GM10266 (cell line): ENCODE measurements around the gene CPSF4.

ENCODE experiments used
- DNase-seq: peaks from one replicate; pipeline ENCODE4 v3.0.0; 2012; ENCODE audit errors: extremely low spot score
- CTCF ChIP-seq: IDR thresholded peaks from 2 replicates; pipeline ENCODE4 v1.5.1; 2012; ENCODE audit warnings: mild to moderate bottlenecking, low read depth; ENCODE audit not compliant: control insufficient read depth, insufficient read depth; ENCODE audit errors: missing control alignments

CPSF4 gene

GRCh38 chr7:99451936-99452335, 13.2 kb downstream of the CPSF4 start:
- no peak for DNase-seq
- no peak for TF ChIP-seq CTCF

DNA sequence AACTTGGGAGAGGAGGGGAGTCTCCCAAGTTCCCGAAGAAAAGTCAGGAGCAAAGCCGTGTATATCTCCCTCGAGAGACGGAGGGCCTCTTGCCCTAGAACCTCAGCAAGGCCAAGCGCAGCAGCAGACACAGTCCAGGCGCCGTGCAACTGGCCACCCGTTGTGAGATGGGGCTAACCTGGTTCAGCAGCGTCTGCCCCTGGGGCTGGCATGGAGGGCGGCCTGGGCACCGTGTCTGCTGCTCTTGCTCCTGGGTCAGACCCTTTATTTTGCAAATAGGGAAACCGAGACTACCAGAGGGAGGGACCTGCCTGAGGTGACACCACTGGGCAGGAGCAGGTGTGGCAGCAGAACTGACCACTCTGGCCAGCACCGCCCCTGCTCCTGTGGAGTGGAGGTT, 13.8 kb downstream of the CPSF4 start:
- no peak for TF ChIP-seq CTCF

DNA sequence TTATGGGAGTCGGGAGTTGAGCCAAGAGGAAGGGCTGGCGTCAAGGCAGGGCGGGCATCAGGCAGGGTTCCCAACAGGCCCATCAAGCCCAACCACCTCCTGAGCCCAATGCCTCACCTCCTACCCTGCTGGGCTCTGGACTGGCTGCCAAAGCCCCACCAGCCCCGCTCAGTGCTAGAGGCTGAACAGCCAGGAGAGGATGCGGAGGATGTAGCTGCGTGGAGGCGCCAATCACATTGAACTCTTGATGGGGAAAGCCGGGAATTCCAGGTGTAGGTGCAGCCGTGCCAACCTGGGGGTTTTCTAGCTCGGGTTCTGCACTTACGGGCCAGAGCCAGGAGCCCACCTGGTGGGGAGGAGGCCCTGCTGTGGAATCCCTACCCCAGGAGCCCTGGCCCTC, 14.4 kb downstream of the CPSF4 start:
- DNase-seq: no peak
- no peak for TF ChIP-seq CTCF

More for the DNA sequence above, 13.8 kb downstream of the CPSF4 start:
- DNase-seq: no peak

- DNase-seq: no peak
- no peak for TF ChIP-seq CTCF
Measured at GRCh38 chr7:99455874-99456273, 17.1 kb downstream of the CPSF4 start.

DNA sequence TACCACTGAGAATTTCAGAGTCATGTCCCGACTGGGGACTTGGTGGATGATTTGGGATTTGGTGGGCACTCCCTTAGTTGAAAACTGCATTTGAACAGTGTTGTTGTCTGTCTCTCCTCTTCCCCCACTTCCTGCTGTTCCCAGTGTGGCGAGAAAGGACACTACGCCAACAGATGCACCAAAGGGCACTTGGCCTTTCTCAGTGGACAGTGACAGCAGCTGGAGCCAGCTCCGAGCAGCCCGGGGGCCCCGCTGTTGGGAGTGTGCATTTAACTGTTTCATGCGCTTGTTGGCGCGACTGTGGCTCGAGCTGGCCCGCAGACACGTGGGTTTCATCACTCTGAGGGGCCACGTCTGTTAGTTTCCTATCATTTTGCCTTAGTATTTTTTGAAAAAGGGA, 17.5 kb downstream of the CPSF4 start:
- no peak for TF ChIP-seq CTCF
- no peak for DNase-seq

- no peak for TF ChIP-seq CTCF
- DNase-seq: no peak
Measured at GRCh38 chr7:99457050-99457649, 18.4 kb downstream of the CPSF4 start.

- no peak for TF ChIP-seq CTCF
- DNase-seq: no peak
Measured at GRCh38 chr7:99457650-99458493, 19.1 kb downstream of the CPSF4 start.
